ENCODE measurements around the gene SEMA3E. TPM values are rescaled to one million over a fixed set of nuclear protein-coding genes. Genes with fewer than 3 reads are reported as not detected.

Gene SEMA3E
- total and polyA plus RNA-seq, 9 of the 15 experiments (the other 6 are each of a cell fraction or from before 2014, with no cell fraction given): 0.01 to 1.4 (median 0.14) TPM; not detected in 2

DNA sequence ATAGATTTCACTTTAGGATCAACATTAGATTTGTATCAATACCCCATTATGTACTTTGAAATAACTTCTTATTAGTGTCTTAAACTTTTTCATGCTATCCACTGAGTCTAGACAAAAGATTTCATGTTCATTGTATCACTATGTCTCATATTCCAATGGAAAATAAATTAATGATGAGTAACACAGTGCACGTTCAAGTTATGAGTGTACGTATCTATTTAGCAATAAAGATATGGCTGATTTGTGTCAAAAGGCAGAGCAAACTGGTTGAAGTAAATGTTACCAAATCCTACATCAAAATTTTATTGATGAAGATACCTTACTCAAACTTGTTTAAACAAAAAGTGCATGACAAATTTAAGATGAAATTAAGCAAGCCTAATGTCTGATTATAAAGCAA is 102.4 kb downstream of the SEMA3E start (continued):
- TF ChIP-seq, protein P1, sequence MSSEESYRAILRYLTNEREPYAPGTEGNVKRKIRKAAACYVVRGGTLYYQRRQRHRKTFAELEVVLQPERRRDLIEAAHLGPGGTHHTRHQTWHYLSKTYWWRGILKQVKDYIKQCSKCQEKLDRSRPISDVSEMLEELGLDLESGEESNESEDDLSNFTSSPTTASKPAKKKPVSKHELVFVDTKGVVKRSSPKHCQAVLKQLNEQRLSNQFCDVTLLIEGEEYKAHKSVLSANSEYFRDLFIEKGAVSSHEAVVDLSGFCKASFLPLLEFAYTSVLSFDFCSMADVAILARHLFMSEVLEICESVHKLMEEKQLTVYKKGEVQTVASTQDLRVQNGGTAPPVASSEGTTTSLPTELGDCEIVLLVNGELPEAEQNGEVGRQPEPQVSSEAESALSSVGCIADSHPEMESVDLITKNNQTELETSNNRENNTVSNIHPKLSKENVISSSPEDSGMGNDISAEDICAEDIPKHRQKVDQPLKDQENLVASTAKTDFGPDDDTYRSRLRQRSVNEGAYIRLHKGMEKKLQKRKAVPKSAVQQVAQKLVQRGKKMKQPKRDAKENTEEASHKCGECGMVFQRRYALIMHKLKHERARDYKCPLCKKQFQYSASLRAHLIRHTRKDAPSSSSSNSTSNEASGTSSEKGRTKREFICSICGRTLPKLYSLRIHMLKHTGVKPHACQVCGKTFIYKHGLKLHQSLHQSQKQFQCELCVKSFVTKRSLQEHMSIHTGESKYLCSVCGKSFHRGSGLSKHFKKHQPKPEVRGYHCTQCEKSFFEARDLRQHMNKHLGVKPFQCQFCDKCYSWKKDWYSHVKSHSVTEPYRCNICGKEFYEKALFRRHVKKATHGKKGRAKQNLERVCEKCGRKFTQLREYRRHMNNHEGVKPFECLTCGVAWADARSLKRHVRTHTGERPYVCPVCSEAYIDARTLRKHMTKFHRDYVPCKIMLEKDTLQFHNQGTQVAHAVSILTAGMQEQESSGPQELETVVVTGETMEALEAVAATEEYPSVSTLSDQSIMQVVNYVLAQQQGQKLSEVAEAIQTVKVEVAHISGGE (CRISPR knock-in tag; IDR thresholded peaks at IDR 0.05): no peak
- no peak for TF ChIP-seq EHMT2 (IDR thresholded peaks at IDR 0.05)
- no peak for TF ChIP-seq XRCC5 (IDR thresholded peaks at IDR 0.05; ENCODE audit: low read depth, low read length)
- TF ChIP-seq BRD9 (IDR thresholded peaks at IDR 0.05; ENCODE audit: low read depth, partially characterized antibody): no peak

DNA sequence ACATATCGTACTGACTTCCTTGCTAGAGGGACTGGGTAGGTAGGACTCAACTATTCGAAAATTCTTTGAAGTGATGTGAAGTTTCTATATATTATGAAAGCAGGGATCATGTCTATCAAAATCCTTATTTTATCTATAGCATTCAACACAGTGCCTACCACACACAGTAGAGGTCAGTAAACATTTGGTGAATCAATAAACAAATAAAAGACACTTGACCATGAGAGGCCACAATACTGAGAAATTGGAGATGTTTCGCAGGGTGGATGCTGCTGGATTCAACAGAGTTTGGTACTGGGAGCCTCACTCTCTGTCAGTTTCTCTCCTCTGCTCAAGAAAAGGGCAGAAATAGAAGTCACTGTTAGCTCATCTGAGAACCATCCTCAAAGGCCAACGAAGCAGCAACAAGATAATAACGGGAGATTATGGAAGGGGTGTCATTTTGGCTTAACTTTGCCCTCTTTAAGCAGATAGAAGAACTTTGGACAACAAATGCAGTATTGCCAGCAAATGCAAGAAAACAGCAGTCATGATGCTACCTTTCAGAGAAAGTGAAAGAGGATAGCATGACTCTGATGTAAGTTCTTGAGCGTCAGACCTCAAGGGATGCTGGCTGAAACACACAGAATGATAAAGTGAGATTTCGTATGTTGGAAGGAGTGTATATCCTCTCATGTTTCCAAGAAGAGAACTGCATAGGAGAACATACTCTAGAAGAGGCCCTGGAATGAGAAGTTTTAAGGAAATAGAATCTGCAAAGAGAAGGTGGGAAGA is 107.6 kb downstream of the SEMA3E start:
- POLR2A ChIA-PET: no interaction called here
- no peak for TF ChIP-seq ZNF778 (CRISPR knock-in tag; IDR thresholded peaks at IDR 0.05)
- no peak for TF ChIP-seq ZBTB1 (CRISPR knock-in tag; IDR thresholded peaks at IDR 0.05; ENCODE audit: borderline replicate concordance, low read depth)
- no peak for TF ChIP-seq ARNT (IDR thresholded peaks at IDR 0.05)
- TF ChIP-seq, protein P2, sequence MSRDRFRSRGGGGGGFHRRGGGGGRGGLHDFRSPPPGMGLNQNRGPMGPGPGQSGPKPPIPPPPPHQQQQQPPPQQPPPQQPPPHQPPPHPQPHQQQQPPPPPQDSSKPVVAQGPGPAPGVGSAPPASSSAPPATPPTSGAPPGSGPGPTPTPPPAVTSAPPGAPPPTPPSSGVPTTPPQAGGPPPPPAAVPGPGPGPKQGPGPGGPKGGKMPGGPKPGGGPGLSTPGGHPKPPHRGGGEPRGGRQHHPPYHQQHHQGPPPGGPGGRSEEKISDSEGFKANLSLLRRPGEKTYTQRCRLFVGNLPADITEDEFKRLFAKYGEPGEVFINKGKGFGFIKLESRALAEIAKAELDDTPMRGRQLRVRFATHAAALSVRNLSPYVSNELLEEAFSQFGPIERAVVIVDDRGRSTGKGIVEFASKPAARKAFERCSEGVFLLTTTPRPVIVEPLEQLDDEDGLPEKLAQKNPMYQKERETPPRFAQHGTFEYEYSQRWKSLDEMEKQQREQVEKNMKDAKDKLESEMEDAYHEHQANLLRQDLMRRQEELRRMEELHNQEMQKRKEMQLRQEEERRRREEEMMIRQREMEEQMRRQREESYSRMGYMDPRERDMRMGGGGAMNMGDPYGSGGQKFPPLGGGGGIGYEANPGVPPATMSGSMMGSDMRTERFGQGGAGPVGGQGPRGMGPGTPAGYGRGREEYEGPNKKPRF (IDR thresholded peaks at IDR 0.05; ENCODE audit: low read depth, low read length): no peak
- no peak for TF ChIP-seq ZNF184 (CRISPR knock-in tag; IDR thresholded peaks at IDR 0.05)
- no peak for TF ChIP-seq ZNF75A (CRISPR knock-in tag; IDR thresholded peaks at IDR 0.05)
- no peak for TF ChIP-seq PCBP2 (IDR thresholded peaks at IDR 0.05; ENCODE audit: low read depth, low read length, poor library complexity, severe bottlenecking)
- TF ChIP-seq ZNF143 (CRISPR knock-in tag; IDR thresholded peaks at IDR 0.05): no peak
- no peak for TF ChIP-seq HMGN3 (IDR thresholded peaks at IDR 0.05; ENCODE audit: borderline replicate concordance, extremely low read depth, insufficient read length, low read depth, low read length)

More for the DNA sequence above, 107.6 kb downstream of the SEMA3E start:
- H4K20me1 ChIP-seq (replicated peaks; ENCODE audit: control insufficient read depth, insufficient read depth, low read length): no peaks in the 10 kb centered on the region
- no peak overlapping the region for H3K4me2 ChIP-seq (ENCODE audit: insufficient read depth, low read length)
- H3K9ac ChIP-seq (ENCODE audit: insufficient read depth in 1 of 2, low read depth in 2 of 2, low read length in 2 of 2): no peak overlapping the region
- 1% methylated on average over 7 of the region's 7 CpGs for WGBS (ENCODE audit: insufficient coverage, low coverage, missing lambda C conversion rate)
- H3K9me3 ChIP-seq (replicated peaks; ENCODE audit: control insufficient read depth, insufficient read depth, low read depth, low read length): no peaks in the 10 kb centered on the region; the same call in 1 of the 2 replicates
- H3K79me2 ChIP-seq (ENCODE audit: control insufficient read depth, insufficient read depth, low read length): no peaks in the 10 kb centered on the region
- H3K27ac ChIP-seq (ENCODE audit: extremely low read depth, low read depth, low read length): no peak overlapping the region
- no peak overlapping the region for H3K4me3 ChIP-seq
- no peaks in the 10 kb centered on the region for H3K36me3 ChIP-seq (ENCODE audit: control insufficient read depth, insufficient read depth, low read length)
- CTCF ChIA-PET (ENCODE audit: low intra/inter-chr PET ratio): no interaction called here
- no peaks in the 10 kb centered on the region for H3K27me3 ChIP-seq (ENCODE audit: control insufficient read depth in 2 of 2, insufficient read depth in 2 of 2, low read length in 2 of 2)
- in situ Hi-C loops (cut with MboI) (no loop called here), intact Hi-C loops (cut with micrococcal nuclease) (no loop called here)
- DNase-seq (ENCODE audit: extremely low read depth in 1 of 4, low spot score in 3 of 4): no peak
- BruUV-seq (replicated peaks): no TSS peak
- ATAC-seq: no peak
- no peak for FAIRE-seq
- no peaks in the 10 kb centered on the region for H3K9me1 ChIP-seq (ENCODE audit: control insufficient read depth, insufficient read depth, low read length)
- H3K4me1 ChIP-seq (replicated peaks in 1 of 2; ENCODE audit: control insufficient read depth in 2 of 2, insufficient read depth in 2 of 2, low read length in 2 of 2): no peaks in the 10 kb centered on the region
- no peak overlapping the region for H2AFZ ChIP-seq (ENCODE audit: low read depth, low read length)
